NT2/D1 (cell line): ENCODE data around the gene EVI2A.

ENCODE experiments used
- DNase-seq: peaks from one replicate; pipeline ENCODE4 v3.0.0-alpha.2; 2011; ENCODE audit warnings: low read depth, low spot score
- H3K27me3 ChIP-seq: 2 replicates; pipeline ENCODE4 v1.6.0; 2011; ENCODE audit warnings: mild to moderate bottlenecking; ENCODE audit not compliant: insufficient read length, insufficient read depth
- H3K36me3 ChIP-seq: 2 replicates; pipeline ENCODE4 v1.6.1; 2011; ENCODE audit warnings: mild to moderate bottlenecking, low read length, mixed read lengths; ENCODE audit not compliant: insufficient read depth, insufficient read length
- H3K4me1 ChIP-seq: 2 replicates; pipeline ENCODE4 v1.5.1; 2011; ENCODE audit not compliant: insufficient read depth, insufficient read length
- H3K4me3 ChIP-seq: 2 replicates; pipeline ENCODE4 v1.5.1; 2011; ENCODE audit warnings: low read depth; ENCODE audit not compliant: insufficient read length
- H3K9ac ChIP-seq: 2 replicates; pipeline ENCODE4 v1.6.0; 2011; ENCODE audit warnings: low read depth; ENCODE audit not compliant: insufficient read length
- H3K9me3 ChIP-seq: 2 replicates; pipeline ENCODE4 v1.5.1; 2011; ENCODE audit warnings: mild to moderate bottlenecking, low read length; ENCODE audit not compliant: insufficient read depth
- SUZ12 ChIP-seq: IDR thresholded peaks from 2 replicates; pipeline ENCODE4 v1.6.1; 2011; ENCODE audit not compliant: insufficient read length, insufficient read depth; ENCODE audit errors: extremely low read depth
- YY1 ChIP-seq: IDR thresholded peaks from 2 replicates; pipeline ENCODE4 v1.6.1; 2011; ENCODE audit not compliant: insufficient read length, insufficient read depth
- ZNF274 ChIP-seq: IDR thresholded peaks from 2 replicates; pipeline ENCODE4 v1.6.1; 2011; ENCODE audit warnings: mild to moderate bottlenecking, low read depth, low read length

EVI2A gene

DNA sequence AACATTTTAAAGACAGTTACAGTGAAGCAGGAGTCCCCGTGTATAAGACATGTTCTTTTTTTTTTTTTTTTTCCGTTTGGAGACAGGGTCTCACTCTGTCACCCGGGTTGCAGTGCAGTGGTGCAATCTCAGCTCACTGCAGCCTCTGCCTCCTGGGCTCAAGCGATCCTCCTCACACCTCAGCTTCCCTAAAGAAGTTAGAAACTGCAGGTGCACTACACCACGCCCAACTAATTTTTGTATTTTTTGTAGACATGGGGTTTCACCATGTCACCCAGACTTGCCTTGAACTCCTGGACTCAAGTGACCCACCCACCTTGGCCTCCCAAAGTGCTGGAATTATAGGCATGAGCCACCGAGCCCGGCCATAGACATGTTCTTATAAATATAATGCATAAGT, 10.5 kb downstream of the EVI2A start:
- Histone ChIP-seq H3K4me1 (no peaks in the 10 kb centered on the region), H3K4me3 (no peak overlapping the region), H3K9me3 (no peaks in the 10 kb centered on the region), H3K27me3 (no peaks in the 10 kb centered on the region), H3K36me3 (no peaks in the 10 kb centered on the region), H3K9ac (no peak overlapping the region)
- TF ChIP-seq ZNF274, result no peak
- no peak for DNase-seq

DNA sequence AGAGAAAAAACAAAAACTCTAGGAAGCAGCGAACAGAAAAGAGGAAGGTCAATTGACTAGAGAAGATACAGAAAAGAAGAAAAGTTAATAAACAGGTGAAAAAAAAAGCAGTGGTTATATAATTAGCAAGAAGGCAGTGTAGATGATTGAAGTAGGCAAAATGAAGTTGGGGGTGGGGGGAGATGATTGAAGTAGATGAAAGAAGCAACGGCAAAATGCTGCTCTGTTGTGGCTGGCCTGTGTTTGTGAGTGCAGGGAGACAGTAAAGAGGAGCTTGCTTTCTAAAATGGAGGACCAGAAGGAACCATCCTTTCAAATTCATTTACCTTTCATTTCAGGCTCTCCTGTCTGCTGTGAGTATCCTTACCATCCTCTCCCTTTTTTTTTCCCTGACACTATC, 11.2 kb downstream of the EVI2A start:
- no peak overlapping the region for H3K9ac ChIP-seq
- TF ChIP-seq ZNF274, result no peak
- no peak for TF ChIP-seq SUZ12
- TF ChIP-seq YY1, result no peak
- no peaks in the 10 kb centered on the region for H3K27me3 ChIP-seq
- H3K4me1 ChIP-seq, result no peaks in the 10 kb centered on the region
- no peak overlapping the region for H3K4me3 ChIP-seq
- DNase-seq, result no peak
- no peaks in the 10 kb centered on the region for H3K36me3 ChIP-seq
- no peaks in the 10 kb centered on the region for H3K9me3 ChIP-seq

DNA sequence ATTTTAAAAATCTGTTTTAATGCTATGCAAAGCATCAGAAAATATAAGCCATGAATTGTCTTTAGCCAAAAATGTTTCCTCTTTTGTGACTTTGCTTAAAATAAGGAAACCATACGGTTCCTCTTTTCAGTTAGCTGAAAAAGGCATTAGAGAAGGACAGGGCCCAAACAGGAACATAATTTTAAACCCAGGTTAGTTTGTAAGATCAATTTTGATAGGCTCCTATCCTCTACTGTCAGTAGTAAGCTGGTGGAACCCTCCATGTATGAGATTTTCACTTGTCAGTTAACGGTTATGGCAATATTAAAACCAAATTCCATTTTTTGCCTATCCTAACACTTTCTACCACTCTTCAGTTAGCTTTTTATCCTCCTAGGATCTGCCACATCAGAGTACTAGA, 11.9 kb downstream of the EVI2A start:
- DNase-seq, result no peak
- no peaks in the 10 kb centered on the region for H3K9me3 ChIP-seq
- no peaks in the 10 kb centered on the region for H3K36me3 ChIP-seq
- no peak overlapping the region for H3K9ac ChIP-seq
- H3K4me1 ChIP-seq, result no peaks in the 10 kb centered on the region
- no peak overlapping the region for H3K4me3 ChIP-seq
- no peaks in the 10 kb centered on the region for H3K27me3 ChIP-seq
- TF ChIP-seq ZNF274 (no peak), YY1 (no peak), SUZ12 (no peak)

DNA sequence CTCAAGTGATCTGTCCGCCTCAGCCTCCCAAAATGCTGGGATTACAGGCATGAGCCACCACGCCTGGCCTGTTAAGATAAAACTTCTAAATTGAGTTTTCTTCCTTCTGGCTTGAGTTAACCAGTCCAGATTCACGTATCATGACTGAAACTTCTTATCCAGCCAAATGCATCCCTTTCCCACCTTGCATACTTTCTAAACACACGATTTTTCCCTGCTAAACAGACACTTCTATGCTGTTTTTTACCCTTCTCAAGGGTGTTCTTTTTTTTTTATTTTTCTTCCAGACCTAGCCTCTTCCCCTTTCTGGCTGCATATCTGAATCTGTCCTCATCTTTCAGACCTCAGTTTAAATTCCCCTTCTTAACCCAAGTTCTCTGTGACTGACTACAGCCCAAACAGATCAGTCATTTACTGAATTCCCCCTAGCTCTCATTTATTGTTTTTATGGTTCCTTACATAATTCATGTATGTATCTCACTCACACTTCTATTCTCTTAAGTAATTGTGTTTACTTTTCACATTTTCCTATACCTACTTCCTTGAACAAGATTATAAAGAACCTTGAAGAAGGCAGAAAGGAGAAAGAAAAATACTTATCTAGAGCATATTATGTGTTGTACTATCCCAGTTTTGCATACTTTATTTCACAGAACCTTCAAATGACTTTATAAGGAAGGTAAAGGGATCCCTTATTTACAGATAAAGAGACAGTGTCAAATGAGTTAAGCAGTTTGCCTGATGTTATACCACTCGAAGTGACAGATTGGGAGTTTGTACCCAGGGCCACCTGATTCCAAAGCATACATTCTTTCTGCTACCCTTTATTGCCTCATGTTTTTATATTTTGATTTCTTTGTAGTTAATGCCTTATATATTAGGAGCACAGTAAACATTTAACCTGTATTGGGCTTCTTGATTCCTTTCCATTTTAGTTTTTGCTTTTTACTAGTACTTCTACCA, 12.8 kb downstream of the EVI2A start:
- Histone ChIP-seq H3K9ac (no peak overlapping the region), H3K27me3 (no peaks in the 10 kb centered on the region), H3K36me3 (no peaks in the 10 kb centered on the region), H3K9me3 (no peaks in the 10 kb centered on the region), H3K4me1 (no peaks in the 10 kb centered on the region), H3K4me3 (no peak overlapping the region)
- no peak for TF ChIP-seq SUZ12
- TF ChIP-seq YY1, result no peak
- no peak for TF ChIP-seq ZNF274
- no peak for DNase-seq

DNA sequence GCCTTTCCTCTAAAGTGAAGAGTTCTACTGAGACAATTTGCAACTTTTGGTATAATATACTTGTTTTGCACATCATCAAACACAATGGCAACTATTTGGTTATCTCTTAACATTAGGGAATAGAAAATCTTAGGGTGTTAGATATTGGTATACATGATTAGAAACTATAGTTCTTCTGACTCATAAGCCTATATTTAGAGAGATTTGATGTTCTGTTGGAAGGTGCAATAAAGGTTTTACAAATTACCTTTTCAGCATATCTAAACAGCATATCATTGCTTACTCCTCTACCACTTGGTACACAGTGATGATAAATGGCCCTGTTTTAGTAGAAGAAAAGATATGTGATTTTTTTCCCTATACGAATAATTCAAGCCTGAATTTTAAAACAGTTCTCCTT, 13.8 kb downstream of the EVI2A start:
- Histone ChIP-seq H3K27me3 (no peaks in the 10 kb centered on the region), H3K36me3 (no peaks in the 10 kb centered on the region), H3K9me3 (no peaks in the 10 kb centered on the region), H3K4me3 (no peak overlapping the region), H3K4me1 (no peaks in the 10 kb centered on the region), H3K9ac (no peak overlapping the region)
- TF ChIP-seq SUZ12, result no peak
- DNase-seq, result no peak

DNA sequence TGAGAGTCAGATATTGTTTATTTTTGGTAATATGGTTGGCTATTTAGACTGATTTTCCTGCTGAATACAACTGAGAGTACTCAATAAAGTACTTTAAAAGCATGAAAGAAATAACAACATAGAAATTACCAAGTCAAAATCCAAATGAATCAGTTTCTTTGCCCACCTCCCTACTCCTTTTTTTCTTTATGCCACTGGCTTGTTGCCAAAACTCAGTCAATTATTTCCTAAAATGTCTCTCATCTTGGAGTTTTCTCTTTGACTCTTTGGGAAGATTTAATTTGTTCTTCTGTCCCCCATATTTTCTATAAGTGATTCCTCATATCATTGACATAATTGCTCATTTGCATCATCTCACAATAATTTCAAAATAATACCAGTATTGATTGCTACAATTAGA, 21.8 kb downstream of the EVI2A start:
- no peak for DNase-seq
- Histone ChIP-seq H3K27me3 (no peaks in the 10 kb centered on the region), H3K36me3 (no peaks in the 10 kb centered on the region), H3K4me3 (no peak overlapping the region), H3K9me3 (no peaks in the 10 kb centered on the region), H3K4me1 (no peaks in the 10 kb centered on the region), H3K9ac (no peak overlapping the region)
- no peak for TF ChIP-seq YY1
- TF ChIP-seq ZNF274, result no peak
- no peak for TF ChIP-seq SUZ12

DNA sequence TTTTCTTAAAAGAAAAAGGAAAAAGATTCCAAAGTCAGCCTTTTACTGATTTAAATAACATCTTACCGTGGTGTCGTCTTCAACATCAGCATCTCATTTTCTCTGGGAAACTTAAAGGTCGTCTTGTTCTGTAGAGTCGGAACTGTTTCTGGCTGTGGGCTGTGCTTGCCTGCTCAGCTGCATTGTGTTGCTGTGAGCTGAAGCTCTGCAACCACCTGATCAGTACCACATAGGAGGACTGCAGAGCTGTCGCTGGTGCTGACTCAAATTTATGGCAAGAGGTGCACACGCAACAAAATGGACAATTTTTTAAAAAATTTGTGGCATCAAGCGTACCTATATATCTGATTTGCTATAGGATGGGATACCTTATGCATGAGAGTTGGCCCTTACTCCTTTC, 24.3 kb downstream of the EVI2A start, which contains the start of gene OMG:
OMG (minus strand) TSS at position 150 of the 400 bp plus-strand sequence. CDS start 908 bp downstream, outside the sequence.
- TF ChIP-seq ZNF274 (no peak), SUZ12 (no peak), YY1 (no peak)
- H3K9ac ChIP-seq, result no peak within 1 kb of the TSS
- DNase-seq, result no peak
- no peaks in the 10 kb centered on the region for H3K9me3 ChIP-seq
- H3K36me3 ChIP-seq, result no peaks in the 10 kb centered on the region
- H3K4me3 ChIP-seq, result no peak within 1 kb of the TSS
- H3K4me1 ChIP-seq, result no peaks in the 10 kb centered on the region
- H3K27me3 ChIP-seq, result no peaks in the 10 kb centered on the region
